B cell (primary cell): Measurements from ENCODE around the gene NLRX1. TPM values are rescaled to one million over a fixed set of nuclear protein-coding genes. Genes with fewer than 3 reads are reported as not detected.

Source experiments
- ATAC-seq: fragments of 200-7000 bp; cut with Tn5 transposase; one replicate; pipeline ENCODE4 v1.10.0; 2021; ENCODE audit warnings: low read depth, mild to moderate bottlenecking, moderate number of reproducible peaks, moderate library complexity
- CTCF ChIA-PET: fragments of 350-600 bp; sonication (Branson Sonifier 250); formaldehyde crosslinking; loops from one replicate; lab custom pipeline; 2021; ENCODE audit warnings: antibody characterized with exemption, inconsistent platforms; lab: Charles Lee
- POLR2A ChIA-PET: fragments of 350-600 bp; sonication (Branson Sonifier 250); formaldehyde crosslinking; loops from one replicate; lab custom pipeline; 2021; ENCODE audit warnings: antibody characterized with exemption; lab: Charles Lee
- DNase-seq: peaks from one replicate; pipeline ENCODE4 v3.0.0; 2013
- H2AFZ ChIP-seq: 2 replicates; pipeline ENCODE4 v1.6.1; 2012; ENCODE audit warnings: mild to moderate bottlenecking, low read depth, low read length; ENCODE audit not compliant: insufficient read depth, poor library complexity, severe bottlenecking
- H3K27ac ChIP-seq, 2 donors: 1 replicate in 1 of 2; 2 replicates in 1 of 2; pipeline ENCODE4 v1.5.1; 2012 to 2013; ENCODE audit warnings: low read length in 2 of 2, mild to moderate bottlenecking in 2 of 2, moderate library complexity in 1 of 2
- H3K27me3 ChIP-seq, 4 experiments: fragments of 200-600 bp in 1 of 4; sonication (generic) in 1 of 4; replicated peaks in 1 of 4; 1 replicate in 2 of 4; 2 replicates in 2 of 4; pipeline versions ENCODE4 v1.6.1 to v1.7.0; 2013 to 2016; ENCODE audit warnings: low read length in 3 of 4, mild to moderate bottlenecking in 2 of 4, mixed read lengths in 1 of 4, moderate library complexity in 1 of 4; ENCODE audit not compliant: insufficient read depth in 4 of 4, control insufficient read depth in 3 of 4; ENCODE audit errors: control extremely low read depth in 1 of 4
- H3K36me3 ChIP-seq, 2 experiments: replicated peaks in 1 of 2; 1 replicate in 1 of 2; 2 replicates in 1 of 2; pipeline versions ENCODE4 v1.6.1 to v1.7.1; 2013; ENCODE audit warnings: low read length in 1 of 2; ENCODE audit not compliant: insufficient read depth in 2 of 2, control insufficient read depth in 1 of 2; ENCODE audit errors: control extremely low read depth in 1 of 2, extremely low read depth in 1 of 2
- H3K4me1 ChIP-seq, 2 donors: fragments of 200-600 bp in 1 of 2; sonication (generic) in 1 of 2; 1 replicate in 1 of 2; 2 replicates in 1 of 2; pipeline versions ENCODE4 v1.5.1 to v1.6.1; 2013 to 2017; ENCODE audit warnings: low read length in 2 of 2; ENCODE audit not compliant: control insufficient read depth in 2 of 2, insufficient read depth in 2 of 2
- H3K4me2 ChIP-seq: replicated peaks from 2 replicates; pipeline ENCODE3; 2012; ENCODE audit warnings: mild to moderate bottlenecking, low read depth, low read length; ENCODE audit not compliant: poor library complexity, severe bottlenecking
- H3K4me3 ChIP-seq, 5 experiments: fragments of 200-600 bp in 1 of 5; sonication (generic) in 1 of 5; 1 replicate in 3 of 5; 2 replicates in 2 of 5; pipeline versions ENCODE4 v1.5.1 to v1.7.0; 2011 to 2016; ENCODE audit warnings: low read length in 4 of 5, mild to moderate bottlenecking in 4 of 5, low read depth in 2 of 5, control low read depth in 1 of 5, moderate library complexity in 1 of 5; ENCODE audit not compliant: insufficient read depth in 1 of 5; ENCODE audit errors: control extremely low read depth in 1 of 5, extremely low read depth in 1 of 5
- H3K79me2 ChIP-seq: fragments of 200-600 bp; sonication (generic); one replicate; pipeline ENCODE4 v1.6.0; 2016; ENCODE audit warnings: low read length; ENCODE audit not compliant: control insufficient read depth, insufficient read depth
- H3K9ac ChIP-seq: fragments of 200-600 bp; sonication (generic); 2 replicates; pipeline ENCODE4 v1.6.1; 2017; ENCODE audit warnings: mild to moderate bottlenecking, low read length, moderate library complexity
- H3K9me3 ChIP-seq, 3 donors: one replicate each; pipeline versions ENCODE4 v1.6.1 to v1.7.1; 2013; ENCODE audit warnings: low read length in 2 of 3; ENCODE audit not compliant: control insufficient read depth in 2 of 3, insufficient read depth in 1 of 3; ENCODE audit errors: control extremely low read depth in 1 of 3
- H4K20me1 ChIP-seq: 2 replicates; pipeline ENCODE4 v1.6.0; 2012; ENCODE audit warnings: mild to moderate bottlenecking, low read length; ENCODE audit not compliant: insufficient read depth, control insufficient read depth, poor library complexity, severe bottlenecking
- H3K27ac Mint-ChIP-seq: one replicate; pipeline ENCODE4 v1.8.0; 2021; ENCODE audit warnings: mixed read lengths
- H3K27me3 Mint-ChIP-seq: one replicate; pipeline ENCODE4 v1.8.0; 2021; ENCODE audit warnings: mixed read lengths
- H3K4me1 Mint-ChIP-seq: one replicate; pipeline ENCODE4 v1.8.0; 2021; ENCODE audit warnings: mixed read lengths
- H3K4me3 Mint-ChIP-seq: one replicate; pipeline ENCODE4 v1.8.0; 2021; ENCODE audit warnings: mixed read lengths
- H3K9me3 Mint-ChIP-seq: one replicate; pipeline ENCODE4 v1.8.0; 2022; ENCODE audit warnings: mixed read lengths; ENCODE audit not compliant: insufficient read depth
- EZH2 ChIP-seq: IDR thresholded peaks from 2 replicates; pipeline ENCODE4 v1.6.1; 2012; ENCODE audit warnings: borderline replicate concordance, low read depth, mild to moderate bottlenecking, moderate library complexity, low read length; ENCODE audit not compliant: insufficient read depth, poor library complexity, severe bottlenecking
- WGBS: methylation state at CpG from one replicate; pipeline ENCODE4 v1.1.5; 2013; ENCODE audit warnings: missing lambda C conversion rate; ENCODE audit not compliant: insufficient coverage; 5-methylcytosine and 5-hydroxymethylcytosine counted together
- intact Hi-C: fragments of 100-400 bp; cut with micrococcal nuclease; formaldehyde crosslinking; loops from one replicate; pipeline ENCODE4 v1.10.0; 2022
- polyA plus RNA-seq: library from polyadenylated mRNA; depleted of rRNA; stranded (reverse); fragments of >200 nt; gene quantifications from 2 replicates; pipeline ENCODE4 v1.2.3, GENCODE V29; 2012
- total RNA-seq, 2 donors: library from RNA; stranded (reverse); fragments of 120-200 nt in 1 of 2; gene quantifications; 1 replicate in 1 of 2; 2 replicates in 1 of 2; pipeline versions ENCODE4 v1.2.3 to v1.2.4, GENCODE V29; 2013 to 2022
- TF ChIP-seq, protein P1 (sequence below): fragments of 200-600 bp; IDR thresholded peaks from one replicate; pipeline ENCODE4 v1.8.0; 2022; ENCODE audit warnings: antibody characterized with exemption, mild to moderate bottlenecking

NLRX1 gene
- total and polyA plus RNA-seq, 2 donors (not counting 1 experiment from before 2014, with no cell fraction given) = 6.3 to 10.4 TPM

DNA sequence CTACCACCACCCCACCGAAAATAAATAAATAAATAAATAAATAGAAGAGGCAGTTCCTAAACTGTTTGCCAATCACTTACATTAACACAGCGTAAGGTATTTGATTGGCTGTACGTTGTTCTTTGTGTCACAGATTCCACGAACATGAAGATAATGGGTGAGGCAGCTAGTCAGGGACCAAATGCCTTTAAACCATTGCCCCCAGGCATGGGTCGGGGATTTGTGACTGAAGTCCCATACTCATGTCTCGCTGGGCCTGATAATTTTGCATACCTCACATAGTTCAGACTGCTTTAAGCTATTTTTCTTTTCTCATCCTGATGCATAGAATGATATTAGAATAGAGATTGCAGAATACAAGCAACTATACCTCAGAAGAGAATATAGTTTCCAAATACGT, 34.0 kb downstream of the NLRX1 start:
- DNase-seq = no peak
- peaks cover 14 to 15% of the 10 kb centered on the region in 2 donors for H3K4me1 ChIP-seq
- Mint-ChIP-seq H3K9me3 (no peaks in the 10 kb centered on the region), H3K27me3 (no peaks in the 10 kb centered on the region), H3K27ac (no peak overlapping the region), H3K4me1 (peaks cover 18% of the 10 kb centered on the region), H3K4me3 (no peak overlapping the region)
- intact Hi-C loops = no loop called here
- H3K9ac ChIP-seq = no peak overlapping the region
- 91% methylated on average over 1 of the region's 7 CpGs for WGBS
- H4K20me1 ChIP-seq = no peaks in the 10 kb centered on the region
- no peaks in the 10 kb centered on the region for H3K27me3 ChIP-seq
- peaks cover 14% of the 10 kb centered on the region for H3K79me2 ChIP-seq
- CTCF ChIA-PET = interaction anchor here (0.6 to 0.7 kb wide), 2 partner anchors 26 to 39 kb away, joined by 3 to 5 read pairs; no protein-coding TSS in a partner anchor
- H3K27ac ChIP-seq = no peak overlapping the region
- ATAC-seq = no peak
- H3K4me3 ChIP-seq = no peak overlapping the region
- H3K4me2 ChIP-seq = no peak overlapping the region
- no peaks in the 10 kb centered on the region for H3K36me3 ChIP-seq
- H3K9me3 ChIP-seq = no peaks in the 10 kb centered on the region
- no peak for TF ChIP-seq EZH2
- TF ChIP-seq, protein P1, sequence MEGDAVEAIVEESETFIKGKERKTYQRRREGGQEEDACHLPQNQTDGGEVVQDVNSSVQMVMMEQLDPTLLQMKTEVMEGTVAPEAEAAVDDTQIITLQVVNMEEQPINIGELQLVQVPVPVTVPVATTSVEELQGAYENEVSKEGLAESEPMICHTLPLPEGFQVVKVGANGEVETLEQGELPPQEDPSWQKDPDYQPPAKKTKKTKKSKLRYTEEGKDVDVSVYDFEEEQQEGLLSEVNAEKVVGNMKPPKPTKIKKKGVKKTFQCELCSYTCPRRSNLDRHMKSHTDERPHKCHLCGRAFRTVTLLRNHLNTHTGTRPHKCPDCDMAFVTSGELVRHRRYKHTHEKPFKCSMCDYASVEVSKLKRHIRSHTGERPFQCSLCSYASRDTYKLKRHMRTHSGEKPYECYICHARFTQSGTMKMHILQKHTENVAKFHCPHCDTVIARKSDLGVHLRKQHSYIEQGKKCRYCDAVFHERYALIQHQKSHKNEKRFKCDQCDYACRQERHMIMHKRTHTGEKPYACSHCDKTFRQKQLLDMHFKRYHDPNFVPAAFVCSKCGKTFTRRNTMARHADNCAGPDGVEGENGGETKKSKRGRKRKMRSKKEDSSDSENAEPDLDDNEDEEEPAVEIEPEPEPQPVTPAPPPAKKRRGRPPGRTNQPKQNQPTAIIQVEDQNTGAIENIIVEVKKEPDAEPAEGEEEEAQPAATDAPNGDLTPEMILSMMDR = no peak
- H2AFZ ChIP-seq = no peak overlapping the region
- POLR2A ChIA-PET = interaction anchor here (0.7 kb wide), 1 partner anchor 81 kb away, joined by 3 read pairs; the partner anchor contains the start of gene HINFP

DNA sequence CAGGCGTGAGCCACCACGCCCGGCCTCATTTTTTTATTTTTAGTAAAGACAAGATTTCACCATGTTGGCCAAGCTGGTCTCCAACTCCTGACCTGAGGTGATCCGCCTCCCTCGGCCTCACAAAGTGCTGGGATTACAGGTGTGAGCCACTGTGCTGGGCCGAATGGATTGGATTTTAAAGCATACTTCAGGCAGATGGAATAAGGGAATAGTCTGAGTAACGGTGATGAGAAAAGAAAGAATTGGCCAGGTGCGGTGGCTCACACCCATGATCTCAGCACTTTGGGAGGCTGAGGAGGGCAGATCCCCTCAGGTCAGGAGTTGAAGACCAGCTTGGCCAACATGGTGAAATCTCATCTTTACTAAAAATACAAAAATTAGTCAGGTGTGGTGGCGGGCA, 35.5 kb downstream of the NLRX1 start:
- Histone ChIP-seq H3K36me3 (no peaks in the 10 kb centered on the region), H3K79me2 (peaks cover 29% of the 10 kb centered on the region), H3K4me3 (no peak overlapping the region), H3K27me3 (no peaks in the 10 kb centered on the region), H3K9ac (no peak overlapping the region), H4K20me1 (peaks cover 9% of the 10 kb centered on the region), H2AFZ (no peak overlapping the region), H3K4me1 (peaks cover 18 to 20% of the 10 kb centered on the region in 2 donors), H3K27ac (no peak overlapping the region), H3K4me2 (no peak overlapping the region), H3K9me3 (no peaks in the 10 kb centered on the region)
- Mint-ChIP-seq H3K27me3 (no peaks in the 10 kb centered on the region), H3K9me3 (no peaks in the 10 kb centered on the region), H3K27ac (no peak overlapping the region), H3K4me3 (no peak overlapping the region), H3K4me1 (peaks cover 27% of the 10 kb centered on the region)
- intact Hi-C loops = no loop called here
- ATAC-seq (no peak), DNase-seq (no peak)
- ChIA-PET POLR2A (no interaction called here), CTCF (interaction anchor here (1.0 kb wide), 1 partner anchor 9 kb away, joined by 3 read pairs; no protein-coding TSS in a partner anchor)
- 97% methylated on average over 7 of the region's 9 CpGs for WGBS
- TF ChIP-seq, protein P1 = no peak
- no peak for TF ChIP-seq EZH2
